ENCODE measurements around the gene NRCAM.
"Not testable (repeated sequence)": the region's sequence is repeated elsewhere in the genome, so short reads cannot be mapped to it uniquely, and the experiment has no call there.

NRCAM gene

DNA sequence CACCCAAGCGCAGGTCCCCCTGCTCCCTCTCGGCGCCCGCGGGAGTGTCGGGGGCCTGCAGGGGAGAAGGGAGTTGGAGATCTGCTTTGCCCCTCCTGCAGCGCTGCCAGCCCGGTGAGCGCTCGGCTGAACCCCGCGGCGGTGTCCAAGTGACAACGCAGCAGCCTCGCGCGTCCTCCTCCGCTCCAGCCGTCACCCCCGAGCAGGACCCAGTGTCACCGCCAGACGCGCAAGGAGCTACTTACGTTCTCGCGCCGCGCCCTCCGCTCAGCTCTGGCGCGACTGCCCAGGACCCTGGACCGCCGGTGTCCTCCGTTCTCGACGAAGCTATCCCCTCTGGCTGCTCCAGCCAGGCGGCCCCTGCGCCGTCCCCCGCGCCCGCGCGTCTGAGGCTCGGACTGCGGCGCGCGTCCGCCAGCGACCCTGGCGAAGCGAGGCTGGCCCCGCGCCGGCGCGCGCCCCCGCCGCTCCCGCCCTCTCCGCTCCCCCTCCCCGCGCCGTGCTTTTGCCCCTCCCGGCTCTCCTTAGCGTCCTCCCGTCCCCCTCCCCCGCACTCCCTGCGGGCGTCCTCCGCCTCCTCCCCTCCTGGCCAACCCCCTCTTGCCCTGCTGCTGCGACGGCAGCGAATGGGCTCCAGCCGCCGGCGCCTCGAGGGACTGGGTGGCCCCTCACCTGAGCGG lies at the start of gene NRCAM:
Gene NRCAM (minus strand): TSS at position 439 of the 680 bp plus-strand sequence. CDS start 216,372 bp downstream, outside the sequence.
- DNase-seq (ENCODE audit: extremely low spot score, insufficient read length, low read depth) (no peak), FAIRE-seq (no peak)

DNA sequence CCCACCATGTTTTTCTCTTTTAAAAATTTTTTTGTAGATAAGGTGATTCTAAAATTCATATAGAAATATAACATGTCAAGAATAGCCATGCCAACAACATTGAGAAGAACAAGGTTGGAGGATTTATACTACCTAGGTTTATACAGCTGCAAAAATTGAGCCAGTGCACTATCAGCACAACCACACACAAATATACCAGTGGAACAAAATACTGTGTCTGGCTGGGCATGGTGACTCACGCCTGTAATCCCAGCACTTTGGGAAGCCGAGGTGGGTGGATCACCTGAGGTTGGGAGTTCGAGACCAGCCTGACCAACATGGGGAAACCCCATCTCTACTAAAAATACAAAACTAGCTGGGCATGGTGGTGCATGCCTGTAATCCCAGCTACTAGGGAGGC lies 48.3 kb upstream of the NRCAM start:
- FAIRE-seq; DNase-seq (ENCODE audit: extremely low spot score, insufficient read length, low read depth): not testable (repeated sequence)

DNA sequence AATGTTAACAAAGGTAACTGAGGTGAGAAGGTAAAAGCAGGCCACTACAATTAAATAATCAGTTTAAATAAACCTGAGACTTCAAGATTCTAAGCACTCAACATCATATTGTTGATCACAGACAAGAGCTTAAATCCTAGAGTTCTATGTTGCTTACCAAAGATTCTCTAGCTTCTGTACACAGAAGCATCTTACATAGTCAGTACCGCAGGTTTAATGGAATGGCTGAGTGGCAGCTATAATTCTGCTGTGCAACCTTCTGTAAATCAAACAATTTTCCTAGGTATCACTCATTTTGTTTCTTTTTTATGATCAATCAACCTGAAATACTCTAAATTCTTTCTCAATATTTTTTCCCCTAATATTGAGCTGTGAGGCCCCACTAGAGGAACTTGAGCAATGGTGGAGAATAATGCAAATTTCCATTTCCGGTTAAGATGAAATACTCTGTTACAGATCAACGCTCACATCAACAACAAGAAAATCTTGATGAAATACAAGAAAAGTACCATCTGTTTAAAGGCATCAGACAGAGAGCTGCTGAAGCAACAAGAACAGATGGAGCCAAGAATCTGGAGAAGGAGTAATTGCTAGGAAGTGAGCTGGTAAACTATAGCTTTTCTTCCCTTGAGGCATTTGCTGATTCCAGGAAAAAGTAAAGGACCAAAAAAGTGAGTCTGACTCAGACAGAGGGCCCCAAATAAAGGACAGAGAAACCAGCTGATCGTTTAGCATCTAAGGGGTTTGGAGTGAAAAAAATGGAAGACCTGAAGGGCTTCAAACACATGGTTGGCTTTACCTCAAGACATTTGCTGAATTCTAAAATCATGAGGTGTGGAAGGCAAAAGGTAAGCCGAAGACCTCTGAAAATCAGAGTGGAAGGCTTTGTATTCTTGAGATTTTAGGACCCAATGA lies 47.1 kb upstream of the NRCAM start:
- FAIRE-seq, result peak; percentile 76

DNA sequence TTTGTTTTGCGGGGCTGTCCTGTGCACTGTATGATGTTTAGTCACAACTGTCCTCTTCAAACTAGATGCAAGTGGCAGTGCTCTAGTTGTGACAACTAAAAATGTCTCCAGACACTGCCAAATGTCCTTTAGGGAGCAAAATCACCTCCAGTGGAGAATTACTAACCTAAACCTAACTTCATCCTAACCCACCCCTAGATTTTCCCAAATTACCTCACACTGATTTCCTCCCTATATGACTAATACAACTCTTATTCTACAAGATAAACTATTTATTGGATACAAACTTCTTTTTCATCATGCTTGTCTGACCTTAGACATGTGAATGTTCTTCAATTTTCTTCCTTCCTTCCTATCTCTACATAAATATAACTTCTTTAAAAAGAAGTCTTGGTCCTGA lies 43.3 kb upstream of the NRCAM start:
- FAIRE-seq, result no peak
- no peak for DNase-seq (ENCODE audit: extremely low spot score, insufficient read length, low read depth)

More for the DNA sequence above, 47.1 kb upstream of the NRCAM start:
- no peak for DNase-seq (ENCODE audit: extremely low spot score, insufficient read length, low read depth)

DNA sequence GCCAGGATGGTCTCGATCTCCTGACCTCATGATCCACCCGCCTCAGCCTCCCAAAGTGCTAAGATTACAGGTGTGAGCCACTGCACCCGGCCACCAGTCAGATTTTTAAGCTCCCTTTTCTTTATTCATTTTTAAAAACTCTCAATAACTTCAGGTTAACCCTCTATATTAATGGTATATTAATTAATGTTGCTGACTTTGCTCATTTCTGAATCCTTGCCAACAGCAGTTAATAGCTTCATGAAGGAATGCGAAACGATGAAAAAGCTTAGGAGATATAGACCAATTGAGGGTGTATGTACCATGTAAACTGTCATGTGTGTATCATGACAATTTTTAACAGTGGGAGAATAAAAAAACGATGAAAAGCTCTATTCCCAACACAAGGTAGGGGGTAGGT lies 42.2 kb upstream of the NRCAM start:
- no peak for FAIRE-seq
- DNase-seq (ENCODE audit: extremely low spot score, insufficient read length, low read depth), result no peak

DNA sequence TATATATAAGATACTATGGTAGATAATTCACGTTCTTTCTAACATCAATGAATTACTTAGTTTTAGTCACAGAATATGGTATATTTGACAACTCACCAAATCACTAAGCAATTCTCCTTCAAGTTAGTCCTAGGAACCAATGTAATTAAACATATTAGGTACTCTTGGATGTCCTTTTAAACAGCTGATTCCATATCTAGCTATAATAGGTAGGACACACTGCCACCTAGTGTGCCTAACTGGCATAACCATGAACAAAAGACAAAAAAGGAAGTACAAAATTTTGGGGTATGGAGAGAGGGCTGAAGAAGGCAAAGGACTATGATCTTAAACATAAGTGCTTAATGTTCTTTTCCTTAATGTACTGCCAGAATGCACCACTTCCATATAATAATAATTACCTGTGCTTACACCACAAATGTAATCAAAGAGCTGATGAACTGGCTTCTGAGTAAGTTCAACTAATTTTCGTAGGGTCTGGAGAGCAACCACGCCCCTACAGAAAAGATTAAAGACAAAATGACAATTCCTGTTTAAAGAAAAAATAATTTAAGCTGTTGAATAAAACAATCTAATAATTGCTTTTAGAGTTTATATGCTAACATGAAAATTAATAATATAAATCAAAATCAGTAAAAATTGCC lies 41.0 kb upstream of the NRCAM start:
- FAIRE-seq, result peak; percentile 80
- peak; percentile 36 for DNase-seq (ENCODE audit: extremely low spot score, insufficient read length, low read depth)

DNA sequence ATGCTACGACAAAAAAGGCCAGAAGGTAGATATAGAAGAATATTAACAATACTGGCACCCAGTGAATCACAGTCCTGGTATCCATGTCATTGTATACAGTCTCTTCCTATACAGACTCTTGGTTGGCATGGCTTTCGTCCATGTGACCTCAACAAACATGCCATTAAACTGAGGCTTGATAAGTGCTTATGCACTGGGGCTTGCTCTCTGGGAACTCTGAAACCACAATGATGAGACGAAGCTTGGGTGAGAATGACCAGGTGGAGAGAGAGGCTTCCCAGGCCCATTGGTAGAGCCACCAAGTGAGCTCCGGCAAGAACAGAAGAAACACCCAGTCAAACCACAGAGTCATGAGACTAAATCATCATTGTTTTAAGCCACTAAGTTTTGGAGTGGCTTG lies 36.5 kb upstream of the NRCAM start:
- DNase-seq (ENCODE audit: extremely low spot score, insufficient read length, low read depth), result no peak
- no peak for FAIRE-seq

DNA sequence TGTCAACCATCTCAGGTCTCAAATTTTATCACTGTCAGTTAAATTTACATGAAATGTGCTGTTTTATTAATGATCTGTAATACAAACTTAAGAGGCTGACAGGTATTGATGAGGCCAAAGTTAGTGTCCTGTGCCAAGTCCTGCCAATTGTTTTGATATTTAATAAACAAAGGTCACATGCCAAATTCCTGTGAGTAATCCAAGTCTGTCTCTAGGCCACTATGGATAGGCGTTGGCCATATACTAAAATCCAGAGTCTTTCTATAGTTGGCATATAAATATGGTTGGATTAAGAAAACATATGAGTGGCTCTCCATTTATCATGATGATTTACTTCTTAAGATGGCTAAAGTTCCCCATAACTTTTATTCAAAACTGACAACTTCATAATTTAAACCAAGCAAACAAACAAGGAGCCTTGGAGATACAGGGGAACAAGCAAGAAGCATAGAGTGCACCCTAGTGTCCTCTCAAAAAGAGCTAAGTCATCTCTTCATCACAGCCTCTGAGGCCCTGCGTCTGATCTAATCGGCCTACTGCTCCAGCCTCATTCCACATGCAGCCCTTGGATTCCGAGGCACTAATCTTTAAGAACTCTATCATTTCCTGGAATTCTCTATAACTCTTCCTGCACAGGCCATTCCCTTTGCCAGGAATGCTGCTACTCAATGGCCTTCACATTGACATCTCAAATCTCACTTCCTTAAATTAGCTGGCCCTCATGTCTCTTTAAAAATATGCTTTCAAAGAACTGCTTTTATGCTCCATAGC lies 32.7 kb upstream of the NRCAM start:
- no peak for FAIRE-seq
- no peak for DNase-seq (ENCODE audit: extremely low spot score, insufficient read length, low read depth)

GRCh38 chr7:108487646-108488045 lies 31.4 kb upstream of the NRCAM start:
- DNase-seq (ENCODE audit: extremely low spot score, insufficient read length, low read depth) (no peak), FAIRE-seq (no peak)

DNA sequence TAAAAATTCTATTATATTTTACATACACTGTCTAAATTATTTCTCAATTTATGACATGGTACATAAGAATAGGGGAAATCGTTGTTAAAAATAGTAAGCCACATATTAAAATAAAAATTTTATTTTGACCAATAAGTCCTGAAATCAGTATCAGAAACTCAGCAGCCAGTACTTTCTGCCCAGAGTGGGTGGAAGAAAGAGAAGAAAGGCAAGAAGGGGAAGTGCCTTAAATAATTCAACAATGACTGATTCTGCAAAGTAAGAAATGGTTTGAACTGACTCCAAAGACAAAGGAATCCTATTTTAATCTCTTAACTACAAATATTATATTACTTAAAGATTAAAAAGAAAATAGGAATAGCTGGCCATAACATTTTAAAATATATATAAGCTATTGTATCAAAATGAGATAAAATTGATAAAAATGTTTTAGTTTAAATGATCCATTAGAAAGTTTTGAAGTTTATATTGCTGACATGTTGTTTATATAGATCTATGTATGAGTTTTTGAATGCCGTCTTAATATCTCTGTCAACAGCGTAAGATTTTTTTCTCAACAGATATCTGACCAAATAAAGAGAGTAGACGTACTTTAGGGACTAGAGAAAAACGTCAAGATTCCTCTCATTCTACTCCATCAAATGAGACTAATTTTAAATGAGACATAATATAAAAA lies 30.2 kb upstream of the NRCAM start:
- no peak for DNase-seq (ENCODE audit: extremely low spot score, insufficient read length, low read depth)

GRCh38 chr7:108484137-108484536 lies 27.9 kb upstream of the NRCAM start:
- DNase-seq (ENCODE audit: extremely low spot score, insufficient read length, low read depth) (no peak), FAIRE-seq (no peak)

More for the DNA sequence above, 30.2 kb upstream of the NRCAM start:
- no peak for FAIRE-seq

GRCh38 chr7:108480311-108480710 lies 24.1 kb upstream of the NRCAM start:
- no peak for FAIRE-seq
- no peak for DNase-seq (ENCODE audit: extremely low spot score, insufficient read length, low read depth)

- DNase-seq (ENCODE audit: extremely low spot score, insufficient read length, low read depth), result no peak
- FAIRE-seq, result no peak
Observed at GRCh38 chr7:108479751-108480150, 23.5 kb upstream of the NRCAM start.

DNA sequence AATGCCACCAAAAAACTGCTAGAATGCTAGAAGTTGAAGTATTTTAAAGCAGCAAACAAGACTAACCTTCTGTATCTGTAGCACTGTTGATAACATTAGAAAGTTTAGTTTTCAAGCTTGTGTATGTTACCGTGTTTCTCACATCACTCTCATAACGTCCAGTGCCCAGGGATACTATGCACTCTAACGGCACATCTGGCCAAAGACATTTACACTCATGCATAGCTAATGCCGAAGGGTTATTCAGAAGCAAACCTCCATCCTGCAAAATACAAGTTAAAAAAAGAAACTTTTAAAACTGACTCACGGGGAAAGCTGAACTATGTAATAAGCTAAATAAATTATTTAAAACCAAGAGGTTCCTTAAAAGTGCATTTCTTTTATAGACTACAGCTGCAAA lies 22.9 kb upstream of the NRCAM start:
- FAIRE-seq (no peak), DNase-seq (ENCODE audit: extremely low spot score, insufficient read length, low read depth) (no peak)

- FAIRE-seq (no peak), DNase-seq (ENCODE audit: extremely low spot score, insufficient read length, low read depth) (no peak)
Observed at GRCh38 chr7:108468246-108468645, 12.0 kb upstream of the NRCAM start.

DNA sequence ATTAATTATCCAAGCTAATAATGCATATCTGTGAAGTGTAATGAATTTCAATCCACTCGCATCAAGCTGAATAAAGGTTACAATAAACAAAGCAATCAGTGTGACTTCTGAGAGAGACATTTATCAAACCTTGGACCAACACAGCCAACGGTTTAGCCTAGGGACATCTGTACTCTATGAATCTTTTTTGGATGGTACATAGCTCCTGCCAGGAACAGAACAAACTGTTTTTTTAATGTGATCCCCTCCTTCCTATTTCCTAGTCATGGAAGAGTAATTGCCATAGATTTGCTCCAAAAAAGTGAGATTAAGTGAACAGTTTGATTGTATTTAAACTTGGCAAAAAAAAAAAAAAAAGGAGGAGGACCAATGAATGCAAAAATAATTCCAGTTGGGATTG lies 11.2 kb upstream of the NRCAM start:
- FAIRE-seq (no peak), DNase-seq (ENCODE audit: extremely low spot score, insufficient read length, low read depth) (no peak)

- not testable (repeated sequence) for DNase-seq (ENCODE audit: extremely low spot score, insufficient read length, low read depth); FAIRE-seq
Observed at GRCh38 chr7:108466322-108466721, 10.1 kb upstream of the NRCAM start.

DNA sequence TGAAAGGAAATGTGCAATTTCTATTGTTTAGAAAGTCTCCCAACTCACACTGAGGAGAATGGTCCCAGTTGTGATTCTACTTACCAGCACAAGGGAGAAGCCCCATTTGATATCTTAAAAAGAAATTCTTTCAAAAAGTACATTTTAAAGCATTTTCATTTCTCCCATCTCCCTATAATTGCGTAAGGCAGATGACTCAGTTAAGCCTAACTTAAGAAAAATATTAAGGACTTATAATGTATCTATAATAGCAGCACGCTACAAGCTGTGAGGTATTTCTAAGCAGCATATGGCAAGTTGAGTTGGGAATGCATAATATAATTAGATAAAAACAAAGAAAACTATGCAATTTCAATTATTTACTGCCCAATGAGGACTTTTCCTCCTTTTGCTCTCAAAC lies 8.5 kb upstream of the NRCAM start:
- DNase-seq (ENCODE audit: extremely low spot score, insufficient read length, low read depth) (no peak), FAIRE-seq (no peak)

DNA sequence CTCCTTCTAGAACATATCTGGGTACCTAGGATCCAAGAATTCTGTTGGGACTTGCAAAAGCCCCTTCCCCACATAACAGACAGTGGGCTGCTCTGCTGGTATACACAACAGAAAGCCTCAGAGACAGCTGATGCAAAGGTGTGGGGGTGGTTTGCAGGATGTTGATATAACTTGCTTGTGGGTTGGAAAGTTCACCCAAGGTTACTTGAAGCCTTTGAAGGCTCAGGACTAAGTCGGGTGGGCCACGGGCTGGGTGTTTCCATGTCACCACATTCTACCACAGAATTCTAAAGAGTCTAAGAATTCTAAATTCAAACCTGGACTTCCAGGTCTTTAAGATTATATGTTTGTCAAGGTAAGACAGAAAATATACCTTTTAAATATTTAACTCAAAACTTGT lies 7.4 kb upstream of the NRCAM start:
- DNase-seq (ENCODE audit: extremely low spot score, insufficient read length, low read depth), result no peak
- no peak for FAIRE-seq

- no peak for DNase-seq (ENCODE audit: extremely low spot score, insufficient read length, low read depth)
- FAIRE-seq, result no peak
Observed at GRCh38 chr7:108461840-108462239, 5.6 kb upstream of the NRCAM start.

Measured in GM18507 (cell line).